ENCODE measurements around the gene CSNK1G2.
"Not testable (repeated sequence)": the region's sequence is repeated elsewhere in the genome, so short reads cannot be mapped to it uniquely, and the experiment has no call there.

Gene CSNK1G2

DNA sequence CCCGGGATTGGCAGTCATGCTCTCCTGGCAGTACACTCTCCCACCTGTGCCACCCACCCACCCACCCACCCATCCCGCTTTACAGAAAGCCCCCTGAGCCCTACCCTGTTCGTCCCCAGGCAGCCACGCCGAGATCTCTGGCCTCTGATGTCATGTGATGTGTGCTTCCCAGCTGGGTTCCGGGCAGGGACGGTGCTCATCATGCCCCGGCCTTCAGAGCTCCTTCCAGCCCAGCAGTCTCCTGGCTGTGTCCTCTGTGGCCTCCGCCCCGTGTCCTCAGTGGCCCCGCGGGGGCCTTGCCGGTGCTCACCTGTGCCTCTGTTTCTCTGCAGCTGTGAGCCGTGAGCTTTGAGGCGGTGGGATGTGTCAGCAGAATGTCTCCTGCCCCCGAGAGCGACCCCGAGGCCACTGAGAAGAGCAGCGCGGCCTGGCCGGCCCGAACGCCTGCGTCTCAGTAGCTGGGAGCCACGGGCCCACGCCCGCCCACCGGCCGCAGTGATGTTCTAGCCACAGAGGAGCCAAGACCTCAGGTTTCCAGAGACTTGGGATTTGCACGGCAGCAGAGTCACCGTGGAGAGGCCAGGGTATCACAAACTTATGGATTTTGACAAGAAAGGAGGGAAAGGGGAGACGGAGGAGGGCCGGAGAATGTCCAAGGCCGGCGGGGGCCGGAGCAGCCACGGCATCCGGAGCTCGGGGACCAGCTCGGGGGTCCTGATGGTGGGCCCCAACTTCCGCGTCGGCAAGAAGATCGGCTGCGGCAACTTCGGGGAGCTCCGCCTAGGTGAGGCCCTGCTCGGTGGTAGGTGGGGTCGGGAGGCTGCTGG is 28.4 kb downstream of the CSNK1G2 start:
- DNase-seq, result no peak

DNA sequence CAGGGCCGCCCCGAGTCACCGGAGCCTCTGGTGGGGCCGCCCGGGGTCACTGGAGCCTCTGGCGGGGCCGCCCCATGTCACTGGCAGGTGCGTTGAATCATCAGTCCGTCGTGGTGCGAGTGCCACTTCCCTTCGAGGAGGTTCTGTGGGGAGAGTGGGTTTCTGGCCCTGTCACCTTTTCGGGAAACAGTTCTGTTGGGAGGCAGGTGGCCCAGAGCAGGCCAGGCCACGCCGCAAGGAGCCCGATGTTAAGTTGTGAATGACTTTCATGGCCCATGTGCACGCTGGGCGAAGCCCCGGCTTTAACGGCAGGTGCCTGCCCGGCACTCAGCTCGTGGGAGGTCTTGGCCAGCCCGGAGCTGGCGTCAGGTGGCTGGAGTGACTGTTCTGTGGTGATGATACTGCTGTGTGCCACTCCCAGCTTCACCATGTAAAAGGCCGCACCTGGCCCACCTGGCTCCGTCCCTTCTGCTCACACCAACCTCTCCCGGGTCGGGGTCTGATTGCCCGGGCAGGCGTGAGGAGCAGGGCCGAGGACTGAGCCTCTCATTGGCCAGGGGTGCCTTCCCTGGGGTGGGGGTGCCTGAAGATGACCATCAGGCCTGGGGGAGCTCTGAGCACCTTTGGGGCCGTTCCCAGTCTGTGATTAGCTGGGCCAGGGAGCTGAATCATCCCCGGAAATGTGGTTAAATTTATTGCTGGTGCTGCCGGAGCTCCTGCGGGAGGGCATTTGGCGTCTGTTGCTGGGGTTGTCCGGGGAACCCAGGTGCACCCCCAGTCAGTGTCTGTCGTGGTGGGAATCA is 29.2 kb downstream of the CSNK1G2 start:
- DNase-seq, result no peak

DNA sequence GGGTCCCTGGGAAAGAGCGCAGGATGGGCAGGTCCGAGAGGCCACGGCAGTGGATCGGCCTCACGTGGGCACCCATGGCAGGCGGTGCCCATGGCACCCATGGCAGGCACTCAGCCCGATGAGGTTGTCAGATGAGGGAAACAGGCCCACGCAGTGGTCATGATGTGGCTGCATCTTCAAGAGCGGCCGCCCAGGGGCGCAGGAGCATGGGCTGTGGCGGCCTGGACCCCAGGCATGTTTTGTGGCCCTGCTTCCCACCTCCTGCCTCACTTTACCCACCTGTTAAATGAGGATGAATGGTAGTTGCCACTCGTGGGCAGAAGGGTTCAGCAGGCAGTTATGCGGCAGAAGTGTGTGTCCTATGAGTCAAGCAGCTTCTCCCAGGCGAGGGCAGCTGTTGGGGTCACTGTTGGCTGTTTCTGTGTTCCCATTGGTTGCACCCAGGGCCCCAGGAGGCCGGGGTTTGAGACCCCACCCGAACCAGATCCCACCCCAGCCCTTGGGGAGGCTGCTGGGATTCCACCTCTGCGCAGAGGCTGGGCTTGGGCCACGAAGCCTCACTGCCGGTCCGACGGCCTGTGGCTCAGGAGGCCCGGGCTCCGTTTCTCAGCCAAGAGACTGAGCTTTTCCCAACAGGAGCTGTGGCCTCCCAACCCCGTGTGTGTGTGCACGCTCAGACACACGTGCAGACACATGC is 30.0 kb downstream of the CSNK1G2 start:
- no peak for DNase-seq

DNA sequence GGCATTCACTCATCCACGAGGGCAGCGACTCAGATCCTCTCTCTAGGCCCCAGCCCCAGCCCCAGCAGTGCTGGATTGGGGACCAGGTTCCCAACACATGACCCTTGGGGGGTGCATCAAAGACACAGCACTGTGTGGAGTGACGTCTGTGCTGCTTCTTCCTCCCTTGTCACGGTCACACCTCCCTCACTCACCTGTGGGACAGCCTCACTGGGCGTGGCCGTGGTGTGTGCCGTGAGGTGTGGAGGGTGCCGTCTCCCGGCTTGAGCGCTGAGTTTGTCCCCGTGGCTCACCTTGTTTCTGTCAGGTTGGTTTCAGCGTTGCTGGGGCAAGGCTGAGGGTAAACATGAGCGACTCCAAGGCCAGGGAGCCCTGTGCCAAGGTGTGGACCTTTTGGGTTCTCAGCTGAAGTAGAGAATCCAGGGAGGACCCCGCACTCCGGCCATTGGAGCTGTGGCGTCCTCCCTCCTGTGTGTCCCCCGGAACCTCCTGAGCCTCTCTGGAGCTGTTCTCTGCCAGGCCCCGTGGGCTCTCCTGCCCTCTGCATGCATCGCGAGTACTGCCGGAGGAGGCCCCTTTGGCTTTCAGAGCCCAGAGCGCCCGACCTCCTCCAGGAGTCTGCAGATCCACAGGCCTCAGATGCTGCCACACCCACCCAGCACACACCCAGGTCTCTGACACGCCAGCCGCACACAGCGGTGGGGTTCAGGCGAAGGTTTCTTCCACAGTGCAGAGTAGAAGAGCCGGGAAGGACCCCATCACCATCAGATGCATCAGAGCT is 33.6 kb downstream of the CSNK1G2 start:
- no peak for DNase-seq

DNA sequence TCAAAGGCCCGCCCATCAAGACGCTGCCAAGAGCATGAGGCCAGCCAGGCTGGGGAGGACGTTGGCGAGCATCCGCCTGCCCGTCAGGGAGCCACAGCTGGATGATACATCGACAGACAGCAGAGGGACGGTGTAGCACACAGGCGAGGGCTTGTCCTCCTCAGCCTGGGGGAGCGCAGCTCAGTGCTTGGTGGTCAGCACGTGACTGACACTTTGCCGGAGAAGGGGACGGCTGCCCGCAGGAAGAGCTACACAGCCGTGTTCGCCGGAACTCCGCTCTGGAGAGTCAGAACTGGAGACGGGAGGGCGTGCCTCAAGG is 34.1 kb downstream of the CSNK1G2 start:
- no peak for DNase-seq

DNA sequence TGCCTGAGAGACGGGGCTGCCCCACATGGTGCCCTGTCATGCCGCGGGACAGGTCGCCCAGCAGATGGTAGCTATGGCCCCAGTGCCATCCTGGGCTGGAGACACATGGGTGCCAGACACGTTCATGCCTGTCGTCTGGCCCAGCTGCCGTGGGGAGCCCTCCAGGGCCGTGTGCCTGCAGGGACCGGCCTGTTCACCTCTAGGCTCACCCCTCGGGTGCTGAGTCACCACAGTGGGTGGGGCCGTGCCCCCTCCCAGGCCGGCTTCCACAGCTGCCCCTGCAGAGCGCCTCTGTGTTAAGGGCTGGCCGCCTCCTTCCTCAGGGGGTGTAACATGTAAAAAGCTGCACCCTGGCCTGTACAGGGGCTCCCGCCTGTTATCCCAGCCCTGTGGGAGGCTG is 36.1 kb downstream of the CSNK1G2 start:
- no peak for DNase-seq

DNA sequence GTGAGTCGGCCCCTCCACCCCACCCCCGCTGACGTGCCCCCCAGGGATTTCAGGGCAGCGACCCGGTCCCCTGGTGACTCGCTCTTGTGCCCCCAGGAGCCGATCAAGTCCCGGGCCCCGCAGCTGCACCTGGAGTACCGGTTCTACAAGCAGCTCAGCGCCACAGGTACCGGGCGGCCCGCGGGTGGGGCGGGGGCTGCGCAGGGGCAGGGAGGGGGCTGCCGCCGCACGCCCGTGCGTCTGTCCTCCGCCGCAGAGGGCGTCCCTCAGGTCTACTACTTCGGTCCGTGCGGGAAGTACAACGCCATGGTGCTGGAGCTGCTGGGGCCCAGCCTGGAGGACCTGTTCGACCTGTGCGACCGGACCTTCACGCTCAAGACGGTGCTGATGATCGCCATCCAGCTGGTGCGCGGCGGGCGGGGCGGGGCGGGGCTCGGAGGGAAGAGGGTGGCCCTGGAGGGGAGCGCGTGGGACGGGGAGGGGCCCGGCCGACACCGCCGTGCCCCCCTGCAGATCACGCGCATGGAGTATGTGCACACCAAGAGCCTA is 37.4 kb downstream of the CSNK1G2 start:
- no peak for DNase-seq

DNA sequence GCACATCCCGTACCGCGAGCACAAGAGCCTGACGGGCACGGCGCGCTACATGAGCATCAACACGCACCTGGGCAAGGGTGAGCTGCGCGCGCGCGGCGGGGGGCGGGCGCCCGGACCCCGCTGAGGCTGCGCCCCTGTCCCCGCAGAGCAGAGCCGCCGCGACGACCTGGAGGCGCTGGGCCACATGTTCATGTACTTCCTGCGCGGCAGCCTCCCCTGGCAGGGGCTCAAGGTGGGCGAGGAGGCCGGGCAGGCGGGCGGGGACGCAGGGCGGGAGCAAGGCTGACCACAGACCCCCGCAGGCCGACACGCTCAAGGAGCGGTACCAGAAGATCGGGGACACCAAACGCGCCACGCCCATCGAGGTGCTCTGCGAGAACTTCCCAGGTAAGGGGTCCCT is 38.0 kb downstream of the CSNK1G2 start:
- no peak for DNase-seq

DNA sequence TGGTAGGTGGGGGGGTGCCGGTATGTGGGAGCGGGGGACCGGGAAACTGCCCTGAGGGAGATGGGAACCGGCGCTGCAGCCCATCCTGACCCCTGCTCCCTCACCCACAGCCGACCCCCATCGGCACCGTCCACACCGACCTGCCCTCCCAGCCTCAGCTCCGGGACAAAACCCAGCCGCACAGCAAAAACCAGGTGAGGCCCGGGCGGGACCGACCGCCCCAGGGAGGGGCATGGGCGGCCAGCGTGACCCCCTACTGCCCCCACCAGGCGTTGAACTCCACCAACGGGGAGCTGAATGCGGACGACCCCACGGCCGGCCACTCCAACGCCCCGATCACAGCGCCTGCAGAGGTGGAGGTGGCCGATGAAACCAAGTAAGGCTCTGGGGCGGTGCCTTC is 38.7 kb downstream of the CSNK1G2 start:
- no peak for DNase-seq

DNA sequence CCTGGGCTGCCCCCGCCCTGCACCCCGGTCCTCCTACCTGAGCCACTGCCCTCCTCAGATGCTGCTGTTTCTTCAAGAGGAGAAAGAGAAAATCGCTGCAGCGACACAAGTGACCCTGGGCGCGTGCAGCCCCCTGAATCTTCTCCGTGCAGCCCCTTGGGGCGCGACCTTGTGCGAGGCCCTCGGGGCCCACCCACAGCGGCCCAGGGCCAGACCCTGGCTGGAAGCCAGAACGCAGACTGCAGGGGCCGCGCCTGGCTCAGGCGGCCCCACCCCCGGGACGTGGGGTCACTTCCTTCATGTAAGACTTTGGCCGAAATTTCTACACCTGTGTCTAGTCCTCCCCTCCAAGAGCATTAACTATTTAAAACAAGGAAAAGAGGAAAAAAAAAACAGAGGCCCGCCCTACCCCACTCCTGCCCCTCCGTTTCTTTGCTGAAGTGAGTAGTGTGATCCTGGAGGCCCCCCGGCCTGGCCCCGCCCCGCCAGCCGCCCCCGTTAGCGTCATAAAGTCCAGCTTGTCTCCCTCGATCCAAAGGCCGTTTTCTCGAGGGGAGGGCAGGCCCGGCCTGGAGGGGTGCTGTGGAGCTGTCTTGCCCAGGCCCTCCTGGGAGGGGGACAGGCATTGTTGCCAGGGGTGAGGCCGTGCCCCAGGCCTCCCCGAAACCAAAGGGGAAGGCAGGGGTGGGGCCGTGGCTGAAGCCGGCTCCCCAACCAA is 39.3 kb downstream of the CSNK1G2 start:
- no peak for DNase-seq

DNA sequence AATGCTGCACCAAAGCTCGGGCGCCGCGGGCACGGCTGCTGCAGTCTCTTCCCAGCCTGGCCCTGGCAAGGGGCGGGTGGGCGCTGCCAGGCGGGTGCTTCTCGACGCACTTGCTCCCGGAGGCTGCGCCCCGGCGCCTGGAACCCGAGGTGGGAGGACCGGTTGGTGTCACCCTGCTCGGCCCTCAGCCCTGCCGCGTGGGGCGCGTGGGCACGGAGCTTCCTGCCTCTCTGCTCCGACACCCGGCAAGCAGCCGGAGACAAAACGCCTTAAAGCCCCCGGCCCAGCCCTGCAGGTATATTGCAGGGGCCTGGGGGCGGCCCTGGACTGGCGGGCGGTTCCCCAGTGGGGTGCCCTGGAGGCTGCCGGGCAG is 39.8 kb downstream of the CSNK1G2 start:
- DNase-seq, result no peak

DNA sequence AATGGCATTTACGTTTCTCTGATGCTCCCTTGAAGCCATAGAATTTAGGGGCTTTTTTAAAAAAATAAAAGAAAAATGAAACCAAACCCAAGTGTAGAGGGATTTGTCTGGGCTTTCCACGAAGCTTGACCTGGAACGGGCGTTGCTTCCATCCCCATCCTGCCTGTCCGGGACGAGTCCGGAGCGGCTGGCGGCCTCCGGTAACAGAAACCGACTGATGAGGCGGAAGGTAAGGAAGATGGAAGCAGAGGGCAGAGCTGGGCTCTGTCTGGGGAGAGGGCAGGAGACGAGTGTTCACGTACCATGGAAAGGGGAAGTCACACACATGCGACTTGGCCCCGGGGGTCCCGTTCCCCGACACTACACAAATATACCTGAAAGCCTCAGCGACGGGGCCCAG is 40.3 kb downstream of the CSNK1G2 start:
- no peak for DNase-seq

DNA sequence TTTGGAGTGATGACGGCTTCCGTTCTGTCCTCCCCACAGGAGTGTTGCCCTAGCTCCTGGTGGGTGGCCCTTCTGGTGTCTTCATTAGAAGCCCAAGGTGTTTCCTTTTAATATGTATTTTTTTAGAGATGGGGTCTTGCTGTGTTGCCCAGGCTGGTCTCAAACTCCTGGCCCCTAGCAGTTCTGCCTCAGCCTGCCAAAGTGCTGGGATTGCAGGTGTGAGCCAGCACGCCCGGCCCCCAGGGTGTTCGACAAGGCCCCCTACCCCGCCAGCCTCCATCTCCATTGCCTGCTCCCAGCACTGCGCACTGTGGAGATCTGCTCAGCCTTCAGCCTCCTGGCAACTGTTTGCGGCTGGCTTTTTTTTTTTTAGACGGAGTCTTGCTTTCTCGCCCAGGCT is 43.4 kb downstream of the CSNK1G2 start:
- DNase-seq, result no peak

DNA sequence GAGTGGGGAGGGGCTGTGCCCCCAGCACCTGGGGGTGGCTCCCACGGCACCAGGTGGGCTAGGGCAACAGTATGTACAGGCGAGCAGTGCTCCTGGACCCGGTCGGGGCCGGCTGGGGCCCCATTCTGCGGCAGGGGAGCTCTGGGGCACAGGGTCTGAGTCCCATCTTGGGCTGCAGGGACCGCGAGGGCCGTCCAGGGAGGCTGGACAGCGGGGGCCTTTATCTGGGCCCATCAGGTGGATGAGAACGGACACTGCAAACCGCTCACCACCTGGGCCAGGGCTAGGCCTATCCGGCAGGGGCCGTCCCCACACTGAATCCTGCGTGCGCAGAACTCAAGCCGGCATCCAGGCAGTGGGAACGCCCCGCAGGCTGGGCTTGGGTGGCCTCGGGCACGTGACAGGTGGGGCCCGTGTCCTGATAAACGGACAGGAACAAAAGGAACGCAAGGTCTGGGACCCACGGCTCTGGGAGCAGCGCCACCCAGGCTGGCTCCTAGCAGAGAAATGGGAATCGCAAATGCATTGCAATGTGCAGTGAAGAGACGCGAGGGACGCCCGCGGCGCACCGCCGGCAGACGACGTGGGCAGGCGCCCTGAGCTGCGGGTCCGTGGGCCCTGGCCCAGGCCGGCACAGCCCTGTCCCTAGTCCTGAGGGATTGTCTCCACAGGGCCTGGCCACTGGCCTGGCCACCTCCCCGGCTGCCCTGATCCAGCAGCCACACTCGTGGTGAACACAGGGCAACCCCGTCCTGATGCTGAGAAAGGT is 44.8 kb downstream of the CSNK1G2 start:
- no peak for DNase-seq

DNA sequence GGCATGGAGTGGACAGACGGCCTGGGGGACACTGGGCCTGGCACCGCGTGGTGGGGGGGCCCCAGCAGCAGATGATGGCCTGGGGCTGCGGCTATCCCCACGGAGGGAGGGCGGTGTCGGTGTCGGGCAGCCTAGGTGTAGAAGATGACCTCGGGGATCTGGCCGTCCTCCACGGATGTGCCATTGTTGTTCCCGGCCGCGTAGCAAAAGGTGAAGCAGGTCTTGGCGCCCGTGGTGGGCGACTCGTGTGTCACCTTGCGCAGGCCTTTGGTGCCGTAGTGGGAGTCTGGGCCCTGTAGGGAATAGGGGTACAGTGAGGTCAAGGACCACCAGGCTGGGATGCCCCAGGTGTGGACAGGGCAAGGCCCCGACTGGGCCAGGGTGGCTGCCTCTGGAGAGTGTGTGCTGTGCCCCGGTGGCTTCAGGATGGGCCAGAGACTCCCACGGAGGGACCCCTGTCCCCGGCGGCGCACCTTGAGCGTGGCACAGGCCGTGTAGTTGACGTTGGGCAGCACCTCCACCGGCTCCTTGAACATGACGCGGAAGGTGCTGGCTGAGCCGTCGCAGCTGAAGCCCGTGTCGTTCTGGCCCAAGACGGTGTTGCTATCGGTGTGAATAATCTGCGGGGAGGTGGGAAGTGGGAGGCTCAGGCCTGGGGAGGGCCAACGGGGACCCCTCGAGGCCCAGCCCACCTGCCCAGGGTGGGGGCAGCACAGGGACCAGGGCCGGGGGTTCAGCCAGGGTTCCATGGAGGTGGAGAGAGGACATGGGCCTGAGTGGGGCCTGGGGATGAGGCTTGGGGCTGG is 45.6 kb downstream of the CSNK1G2 start:
- DNase-seq, result no peak

DNA sequence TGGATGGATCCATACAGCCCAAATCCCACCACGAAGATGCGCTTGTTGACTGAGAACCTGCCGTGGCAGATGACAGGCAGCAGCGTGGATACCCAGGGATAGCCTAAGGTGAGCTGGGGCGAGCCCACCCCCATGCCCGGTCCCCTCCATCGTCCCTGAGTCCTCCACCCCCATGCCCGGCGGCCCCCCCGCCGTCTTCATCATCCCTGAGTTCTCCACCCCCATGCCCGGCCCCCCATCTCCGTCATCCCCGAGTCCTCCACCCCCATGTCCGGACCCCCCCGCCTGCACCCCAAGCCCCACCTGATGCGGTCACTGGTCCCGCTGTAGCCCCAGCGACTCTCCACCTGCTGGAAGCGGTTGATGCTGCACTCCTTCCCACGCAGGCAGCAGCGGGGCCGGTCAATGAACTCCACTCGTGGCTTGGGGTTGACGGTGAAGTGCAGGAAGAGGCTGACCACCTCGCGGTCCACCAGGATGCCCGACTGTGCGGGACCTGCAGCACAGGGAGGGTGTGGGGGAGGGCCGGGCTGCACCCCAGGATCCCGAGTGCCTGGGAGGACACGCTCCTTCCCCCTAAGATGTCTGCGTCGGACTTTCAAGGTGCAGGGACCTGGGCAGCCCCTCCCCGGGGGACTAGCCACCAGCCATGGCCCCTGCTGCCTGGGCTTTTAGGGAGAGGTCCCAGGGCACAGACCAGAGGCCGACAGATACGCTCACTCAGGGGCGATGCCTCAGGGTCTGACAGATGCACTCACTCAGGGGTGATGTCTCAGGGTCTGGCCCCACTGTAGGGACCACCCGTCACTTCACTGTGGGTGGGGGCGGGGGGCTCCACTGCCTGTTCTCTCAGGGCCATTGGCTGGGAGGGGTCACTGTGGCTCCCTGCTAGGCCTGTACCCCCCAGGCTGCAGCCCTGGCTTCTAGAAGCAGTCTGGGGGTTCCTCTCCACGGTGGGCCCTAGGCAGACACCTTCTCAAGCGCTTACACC is 46.5 kb downstream of the CSNK1G2 start:
- DNase-seq, result no peak

DNA sequence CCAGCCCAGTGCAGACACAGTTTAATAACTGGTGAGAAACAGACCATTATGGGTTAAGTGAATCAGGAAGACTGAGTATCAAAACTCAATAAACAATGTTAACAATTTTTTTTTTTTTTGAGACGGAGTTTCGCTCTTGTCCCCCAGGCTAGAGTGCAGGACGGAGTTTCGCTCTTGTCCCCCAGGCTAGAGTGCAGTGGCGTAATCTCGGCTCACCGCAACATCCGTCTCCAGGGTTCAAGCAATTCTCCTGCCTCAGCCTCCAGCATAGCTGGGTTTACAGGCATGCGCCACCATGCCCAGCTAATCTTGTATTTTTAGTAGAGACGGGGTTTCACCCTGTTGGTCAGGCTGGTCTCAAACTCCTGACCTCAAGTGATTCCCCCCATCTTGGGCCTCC is 47.5 kb downstream of the CSNK1G2 start:
- not testable (repeated sequence) for DNase-seq

DNA sequence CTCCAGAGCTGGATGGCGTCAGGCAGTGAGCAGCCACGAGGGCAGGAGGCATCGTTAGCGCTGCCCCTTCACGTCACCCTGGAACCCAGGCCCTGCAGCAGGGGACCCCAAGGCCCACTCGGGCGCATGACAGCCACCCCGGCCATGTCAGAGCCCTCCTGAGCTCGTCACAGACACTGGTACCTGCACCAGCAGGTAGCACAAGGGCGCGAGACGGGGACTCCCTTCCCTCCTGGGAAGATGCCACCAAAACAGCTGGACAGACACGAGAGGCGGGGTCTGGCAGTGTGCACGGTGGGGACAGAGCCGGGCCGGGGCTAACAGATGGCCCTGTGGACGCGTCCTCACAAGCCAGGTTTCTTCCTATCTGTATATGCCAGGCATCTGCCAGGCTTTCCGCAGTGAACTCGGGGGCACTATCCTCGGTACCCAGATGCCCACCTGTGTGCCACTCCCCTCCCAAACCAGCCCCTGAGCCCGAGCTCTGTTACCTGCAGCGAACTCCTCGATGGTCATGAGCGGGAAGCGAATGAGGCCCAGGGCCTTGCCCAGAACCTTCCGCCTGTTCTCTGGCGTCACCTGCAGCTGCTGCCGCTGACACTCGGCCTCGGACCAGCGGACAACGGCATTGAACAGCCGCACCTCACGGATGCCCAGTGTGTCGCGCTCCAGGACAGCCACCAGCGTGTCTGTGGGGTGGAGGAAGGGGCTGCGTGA is 48.7 kb downstream of the CSNK1G2 start:
- no peak for DNase-seq
